Osteocyte (in vitro differentiated cells): ENCODE results near the gene SEC22A. TPM values are rescaled to one million over a fixed set of nuclear protein-coding genes. Genes with fewer than 3 reads are reported as not detected.
A peak's percentile ranks its signal among the peaks of the same experiment; 100 is the strongest.

Source experiments
- DNase-seq: peaks from one replicate; pipeline ENCODE4 v3.0.0; 2021; ENCODE audit warnings: mixed read lengths; ENCODE audit not compliant: unreplicated experiment; ENCODE audit errors: extremely low spot score
- H3K27ac Mint-ChIP-seq: one replicate; pipeline ENCODE4 v1.8.0; 2021; ENCODE audit warnings: mild to moderate bottlenecking, mixed read lengths; ENCODE audit not compliant: unreplicated experiment
- H3K27me3 Mint-ChIP-seq: one replicate; pipeline ENCODE4 v1.8.0; 2021; ENCODE audit warnings: mixed read lengths; ENCODE audit not compliant: unreplicated experiment
- H3K36me3 Mint-ChIP-seq: one replicate; pipeline ENCODE4 v1.8.0; 2021; ENCODE audit warnings: mixed read lengths; ENCODE audit not compliant: unreplicated experiment
- H3K4me1 Mint-ChIP-seq: one replicate; pipeline ENCODE4 v1.8.0; 2021; ENCODE audit warnings: mixed read lengths; ENCODE audit not compliant: unreplicated experiment
- H3K4me3 Mint-ChIP-seq: one replicate; pipeline ENCODE4 v1.8.0; 2021; ENCODE audit warnings: mild to moderate bottlenecking, moderate library complexity, mixed read lengths; ENCODE audit not compliant: unreplicated experiment
- H3K9me3 Mint-ChIP-seq: one replicate; pipeline ENCODE4 v1.8.0; 2021; ENCODE audit warnings: mixed read lengths; ENCODE audit not compliant: unreplicated experiment
- CTCF ChIP-seq: fragments of 200-600 bp; sonication (generic); IDR thresholded peaks from 2 replicates; pipeline ENCODE4 v1.5.0; 2021; ENCODE audit warnings: antibody characterized with exemption, mild to moderate bottlenecking, moderate library complexity
- total RNA-seq: library from RNA; stranded (reverse); gene quantifications from 2 replicates; pipeline ENCODE4 v1.2.1, GENCODE V29; 2021

Gene SEC22A
- total RNA-seq, 1 donor from 2014 or later, result 19.1 TPM

GRCh38 chr3:123289391-123290106 is 87.8 kb downstream of the SEC22A start:
- Mint-ChIP-seq H3K36me3 (peaks cover 8% of the 10 kb centered on the region), H3K4me1 (no peaks in the 10 kb centered on the region), H3K4me3 (no peak overlapping the region), H3K27me3 (peaks cover 8% of the 10 kb centered on the region), H3K27ac (no peak overlapping the region), H3K9me3 (no peaks in the 10 kb centered on the region)
- no peak for TF ChIP-seq CTCF
- DNase-seq, result peak; percentile 79

GRCh38 chr3:123290107-123290930 is 88.6 kb downstream of the SEC22A start:
- Mint-ChIP-seq H3K4me3 (no peak overlapping the region), H3K27me3 (peaks cover 11% of the 10 kb centered on the region), H3K4me1 (no peaks in the 10 kb centered on the region), H3K27ac (no peak overlapping the region), H3K36me3 (peaks cover 8% of the 10 kb centered on the region), H3K9me3 (no peaks in the 10 kb centered on the region)
- DNase-seq, result peak; percentile 78
- no peak for TF ChIP-seq CTCF

GRCh38 chr3:123290962-123291361 is 89.2 kb downstream of the SEC22A start:
- no peaks in the 10 kb centered on the region for H3K4me1 Mint-ChIP-seq
- H3K36me3 Mint-ChIP-seq, result peaks cover 8% of the 10 kb centered on the region
- TF ChIP-seq CTCF, result no peak

GRCh38 chr3:123291404-123291803 is 89.7 kb downstream of the SEC22A start:
- Mint-ChIP-seq H3K4me1 (no peaks in the 10 kb centered on the region), H3K4me3 (no peak overlapping the region), H3K27ac (no peak overlapping the region), H3K27me3 (peaks cover 15% of the 10 kb centered on the region), H3K9me3 (no peaks in the 10 kb centered on the region), H3K36me3 (peaks cover 8% of the 10 kb centered on the region)
- DNase-seq, result peak; percentile 76
- TF ChIP-seq CTCF, result no peak

More at GRCh38 chr3:123290962-123291361, 89.2 kb downstream of the SEC22A start:
- no peak overlapping the region for H3K27ac Mint-ChIP-seq
- H3K4me3 Mint-ChIP-seq, result no peak overlapping the region
- peaks cover 13% of the 10 kb centered on the region for H3K27me3 Mint-ChIP-seq
- H3K9me3 Mint-ChIP-seq, result no peaks in the 10 kb centered on the region
- peak; percentile 70 for DNase-seq
